IPS-20b (cell line): ENCODE data around the gene CACNA1C.

Experiments used
- H3K27ac ChIP-seq: one replicate; pipeline ENCODE4 v1.5.1; 2013; ENCODE audit warnings: low read length
- H3K27me3 ChIP-seq: 2 replicates; pipeline ENCODE4 v1.6.1; 2013; ENCODE audit warnings: mild to moderate bottlenecking, low read length, inconsistent platforms; ENCODE audit not compliant: insufficient read depth
- H3K36me3 ChIP-seq: 2 replicates; pipeline ENCODE4 v1.6.1; 2013; ENCODE audit warnings: low read depth, mild to moderate bottlenecking, inconsistent platforms, low read length, moderate library complexity; ENCODE audit not compliant: insufficient read depth
- H3K4me1 ChIP-seq: 2 replicates; pipeline ENCODE4 v1.6.1; 2013; ENCODE audit warnings: mild to moderate bottlenecking, control low read depth, inconsistent platforms, low read length, moderate library complexity; ENCODE audit not compliant: insufficient read depth
- H3K4me3 ChIP-seq: 2 replicates; pipeline ENCODE4 v1.5.1; 2013; ENCODE audit warnings: mild to moderate bottlenecking, low read length, inconsistent platforms
- H3K9ac ChIP-seq: 2 replicates; pipeline ENCODE4 v1.6.1; 2013; ENCODE audit warnings: low read depth, mild to moderate bottlenecking, inconsistent platforms, low read length, moderate library complexity
- H3K9me3 ChIP-seq: 2 replicates; pipeline ENCODE4 v1.6.1; 2013; ENCODE audit warnings: mild to moderate bottlenecking, low read depth, low read length, inconsistent platforms; ENCODE audit not compliant: insufficient read depth

The CACNA1C gene

DNA sequence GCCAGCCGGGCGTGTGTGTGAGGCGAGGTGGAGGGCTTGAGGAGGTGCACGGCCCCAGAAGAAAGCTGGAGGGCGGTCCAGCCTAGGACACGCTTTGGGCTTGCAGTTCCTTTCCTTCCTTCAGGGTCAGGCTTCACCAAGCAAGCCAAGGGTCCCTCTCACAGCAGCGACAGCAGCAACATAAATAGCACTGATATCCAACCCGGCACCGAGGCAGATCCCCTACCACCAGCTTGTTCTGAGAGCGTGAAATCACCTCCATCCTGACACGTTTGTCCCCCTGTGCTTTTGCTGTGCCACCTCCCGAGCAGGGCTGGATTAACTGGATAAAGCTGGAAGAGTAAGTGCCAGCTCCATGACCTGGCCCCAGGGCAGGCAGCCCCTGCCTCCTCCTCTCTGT lies 251.4 kb downstream of the CACNA1C start:
- H3K27me3 ChIP-seq: no peaks in the 10 kb centered on the region
- H3K4me1 ChIP-seq: peaks cover 34% of the 10 kb centered on the region
- H3K36me3 ChIP-seq: no peaks in the 10 kb centered on the region
- H3K27ac ChIP-seq: no peak overlapping the region
- no peak overlapping the region for H3K9ac ChIP-seq
- H3K9me3 ChIP-seq: no peaks in the 10 kb centered on the region
- H3K4me3 ChIP-seq: no peak overlapping the region

DNA sequence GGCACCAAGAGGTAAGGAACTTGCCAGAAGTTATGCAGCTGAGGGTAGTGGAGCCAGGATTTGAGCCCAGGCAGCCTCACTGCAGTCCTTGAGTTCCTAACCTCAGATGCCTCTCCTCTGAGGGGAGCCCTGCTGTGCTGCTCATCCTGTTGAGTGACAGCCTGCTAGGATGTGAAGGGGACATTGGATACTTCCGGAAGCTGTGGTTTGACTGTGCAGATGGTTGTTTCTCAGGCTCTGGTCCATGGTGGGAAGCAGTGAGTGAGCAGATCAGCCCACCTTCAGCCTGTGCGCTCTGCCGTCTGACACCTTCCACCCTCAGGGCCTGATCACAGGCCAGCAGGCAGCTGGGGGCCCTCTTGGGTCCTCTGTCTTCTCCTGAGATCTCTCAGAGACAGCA lies 253.2 kb downstream of the CACNA1C start:
- H3K27me3 ChIP-seq: no peaks in the 10 kb centered on the region
- no peak overlapping the region for H3K4me3 ChIP-seq
- H3K4me1 ChIP-seq: peaks cover 33% of the 10 kb centered on the region
- no peaks in the 10 kb centered on the region for H3K36me3 ChIP-seq
- no peak overlapping the region for H3K27ac ChIP-seq
- no peaks in the 10 kb centered on the region for H3K9me3 ChIP-seq
- H3K9ac ChIP-seq: no peak overlapping the region

DNA sequence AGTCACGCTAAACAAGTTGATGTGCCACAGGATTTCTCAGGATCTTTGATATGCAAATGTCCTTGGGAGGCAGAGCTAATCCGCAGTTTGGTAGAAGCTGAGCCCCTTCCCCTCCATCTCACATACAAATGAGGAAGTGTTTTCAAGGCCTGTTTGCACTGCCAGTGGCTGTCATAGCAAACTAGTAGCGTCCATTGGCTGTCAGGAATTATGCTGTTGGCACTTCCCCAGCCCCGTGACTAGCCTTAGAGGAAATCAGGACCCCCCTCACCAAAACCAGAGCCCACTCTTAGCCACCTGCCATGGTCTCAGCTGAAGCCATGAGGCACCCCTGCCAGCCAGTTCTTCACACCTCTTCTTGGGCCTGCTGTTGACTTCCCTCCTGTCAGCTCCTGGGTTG lies 253.9 kb downstream of the CACNA1C start:
- Histone ChIP-seq H3K4me1 (peaks cover 28% of the 10 kb centered on the region), H3K27ac (peak overlapping the region; percentile 5), H3K9me3 (no peaks in the 10 kb centered on the region), H3K36me3 (no peaks in the 10 kb centered on the region), H3K9ac (0 out of 2 replicates have a peak overlapping the region, but pooled peaks have one; percentile 17), H3K27me3 (no peaks in the 10 kb centered on the region), H3K4me3 (peak overlapping the region; percentile 38; the same call in 1 of the 2 replicates)

DNA sequence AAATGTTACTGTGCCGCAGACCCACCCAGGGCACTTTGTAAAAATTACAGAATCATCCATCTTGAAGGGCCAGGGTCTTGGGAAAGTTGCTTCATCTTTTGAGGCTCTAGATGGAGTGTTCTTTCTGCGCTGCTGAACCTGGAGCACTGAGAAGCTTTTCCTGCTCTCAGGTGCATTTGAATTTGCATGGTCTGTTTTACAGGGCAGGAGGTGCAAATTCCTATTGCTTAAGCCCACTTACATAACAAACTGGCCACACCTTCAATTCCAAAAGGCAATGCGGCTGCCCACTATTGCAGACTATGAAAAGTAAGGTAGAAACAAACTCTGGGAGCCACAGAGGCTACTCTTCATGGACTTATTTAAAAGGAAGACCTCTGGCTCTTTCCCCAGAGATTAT lies 254.8 kb downstream of the CACNA1C start:
- peak overlapping the region; percentile 5 for H3K27ac ChIP-seq
- no peaks in the 10 kb centered on the region for H3K27me3 ChIP-seq
- H3K36me3 ChIP-seq: no peaks in the 10 kb centered on the region
- H3K4me1 ChIP-seq: peaks cover 25% of the 10 kb centered on the region
- H3K9ac ChIP-seq: 0 out of 2 replicates have a peak overlapping the region, but pooled peaks have one; percentile 17
- no peaks in the 10 kb centered on the region for H3K9me3 ChIP-seq
- H3K4me3 ChIP-seq: peak overlapping the region; percentile 38; the same call in 1 of the 2 replicates

DNA sequence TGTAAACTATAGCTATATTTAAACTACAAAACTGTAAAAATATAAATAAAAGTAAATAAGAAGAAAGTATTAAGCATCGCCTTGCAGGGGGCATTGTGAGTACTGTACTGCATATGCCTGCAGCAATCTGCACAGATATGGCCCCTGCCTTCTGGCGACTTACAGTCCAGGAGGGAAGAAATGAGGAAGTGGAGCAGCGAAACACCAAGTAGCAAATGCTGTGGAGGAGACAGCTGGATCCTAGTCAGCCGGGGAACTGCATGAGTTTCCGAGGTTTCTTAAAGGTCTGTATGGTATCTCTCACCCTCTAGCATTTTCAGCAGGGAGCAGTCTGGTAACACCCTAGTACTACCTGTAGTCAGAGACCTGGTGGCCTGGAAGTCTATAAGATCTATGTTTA lies 256.9 kb downstream of the CACNA1C start:
- Histone ChIP-seq H3K27ac (no peak overlapping the region), H3K27me3 (no peaks in the 10 kb centered on the region), H3K9ac (no peak overlapping the region), H3K9me3 (no peaks in the 10 kb centered on the region), H3K36me3 (no peaks in the 10 kb centered on the region), H3K4me3 (no peak overlapping the region), H3K4me1 (peaks cover 25% of the 10 kb centered on the region)

DNA sequence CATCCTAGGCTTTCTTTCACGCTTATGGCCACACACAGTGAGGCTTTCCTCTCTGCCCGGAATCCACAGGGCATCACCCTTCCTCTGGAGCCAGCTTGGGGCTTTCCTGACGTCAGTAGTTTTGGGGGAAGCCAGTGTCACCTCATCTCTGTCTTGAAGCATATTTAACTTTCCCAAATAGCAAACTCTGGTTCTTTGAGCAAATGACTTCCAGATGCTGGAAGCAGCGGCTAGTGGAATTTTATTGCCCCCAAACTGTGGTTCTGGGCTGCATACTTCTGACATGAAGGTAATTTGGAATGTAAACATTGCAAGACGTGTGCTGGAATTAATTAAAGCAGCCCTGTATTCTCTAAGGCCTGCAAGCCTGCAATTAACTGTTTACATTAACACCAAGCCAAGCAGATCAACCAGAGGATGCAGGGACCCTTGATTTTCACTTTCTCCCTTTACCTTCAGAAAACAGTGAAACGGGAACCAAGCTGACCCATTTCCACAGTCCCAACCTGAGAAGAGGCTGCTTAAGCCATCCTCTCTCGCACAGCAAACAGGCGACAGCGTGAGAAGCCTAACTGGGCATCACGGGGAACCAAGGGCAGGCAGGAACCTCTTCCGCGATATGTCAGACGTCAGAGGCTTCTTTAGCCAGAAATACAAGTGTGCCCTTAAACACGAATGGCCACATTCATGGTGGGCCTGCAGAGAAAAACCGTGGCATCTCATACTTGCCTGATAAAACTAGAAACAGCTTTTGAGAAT lies 258.4 kb downstream of the CACNA1C start:
- no peak overlapping the region for H3K9ac ChIP-seq
- H3K27ac ChIP-seq: no peak overlapping the region
- H3K36me3 ChIP-seq: no peaks in the 10 kb centered on the region
- H3K4me1 ChIP-seq: peaks cover 16% of the 10 kb centered on the region
- no peaks in the 10 kb centered on the region for H3K9me3 ChIP-seq
- H3K4me3 ChIP-seq: no peak overlapping the region
- no peaks in the 10 kb centered on the region for H3K27me3 ChIP-seq

DNA sequence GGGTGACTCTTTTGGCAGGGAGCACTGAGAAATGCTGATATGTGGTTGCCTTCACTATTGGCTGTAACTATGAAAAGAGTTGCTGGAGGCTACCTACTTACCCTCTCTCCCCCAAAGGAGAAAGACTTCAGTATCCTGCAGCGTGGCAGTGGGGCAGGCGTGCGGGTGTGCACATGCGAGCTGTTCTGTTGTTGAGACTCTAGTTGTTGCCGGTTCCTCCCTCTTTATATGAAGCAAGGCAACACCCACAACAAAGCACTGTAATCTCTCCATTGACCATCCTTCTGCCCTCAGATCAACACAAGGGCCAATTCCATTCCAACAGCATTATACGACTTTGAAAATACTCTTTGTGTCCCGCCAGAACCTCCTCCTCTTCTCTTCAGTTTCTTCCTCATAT lies 259.4 kb downstream of the CACNA1C start:
- no peaks in the 10 kb centered on the region for H3K9me3 ChIP-seq

DNA sequence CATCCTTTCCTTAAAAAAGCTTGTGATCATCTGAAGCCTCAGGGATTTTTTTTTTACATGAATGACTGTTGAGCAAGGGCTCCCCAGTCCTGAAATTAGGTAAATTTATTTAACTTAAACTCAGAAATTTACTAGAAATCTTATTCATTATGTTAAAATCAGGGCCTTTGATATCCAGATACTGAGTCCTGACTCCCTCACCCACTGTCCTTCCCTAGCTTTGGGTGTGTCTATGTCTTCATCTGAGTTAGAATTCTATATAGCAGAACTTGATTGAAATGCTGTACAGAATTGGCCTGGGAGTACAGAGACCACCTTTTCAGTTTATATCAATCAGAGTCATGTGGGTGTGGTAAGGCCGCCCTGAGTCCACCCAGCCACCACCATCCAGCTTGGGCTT lies 260.0 kb downstream of the CACNA1C start:
- no peaks in the 10 kb centered on the region for H3K9me3 ChIP-seq
- no peaks in the 10 kb centered on the region for H3K36me3 ChIP-seq
- no peak overlapping the region for H3K9ac ChIP-seq
- peaks cover 2% of the 10 kb centered on the region; the same call in 1 of the 2 replicates for H3K4me1 ChIP-seq
- H3K27ac ChIP-seq: no peak overlapping the region
- H3K27me3 ChIP-seq: no peaks in the 10 kb centered on the region
- H3K4me3 ChIP-seq: no peak overlapping the region

More for the DNA sequence above, 259.4 kb downstream of the CACNA1C start:
- Histone ChIP-seq H3K36me3 (no peaks in the 10 kb centered on the region), H3K27ac (no peak overlapping the region), H3K4me1 (peaks cover 8% of the 10 kb centered on the region), H3K4me3 (no peak overlapping the region), H3K27me3 (no peaks in the 10 kb centered on the region), H3K9ac (no peak overlapping the region)

DNA sequence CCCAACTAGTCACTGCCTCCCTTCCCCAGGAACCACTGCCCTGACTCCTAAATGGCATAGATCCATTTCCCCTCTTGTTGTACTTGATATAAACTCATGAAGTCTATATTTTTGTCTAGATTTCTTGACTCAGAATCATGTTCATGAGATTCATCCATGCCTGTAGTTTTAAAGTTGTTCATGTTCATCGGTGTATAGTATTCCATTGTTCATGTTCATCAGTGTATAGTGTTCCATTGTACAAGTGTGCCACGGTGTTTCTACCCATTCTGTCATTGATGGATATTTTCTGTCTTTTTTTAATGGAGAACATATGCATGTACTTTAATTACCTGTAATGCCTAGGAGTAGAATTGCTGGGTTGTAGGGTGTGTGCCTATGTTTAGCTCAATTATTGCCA lies 261.7 kb downstream of the CACNA1C start:
- H3K36me3 ChIP-seq: no peaks in the 10 kb centered on the region
- no peak overlapping the region for H3K27ac ChIP-seq
- no peak overlapping the region for H3K9ac ChIP-seq
- H3K27me3 ChIP-seq: no peaks in the 10 kb centered on the region
- H3K9me3 ChIP-seq: no peaks in the 10 kb centered on the region
- no peak overlapping the region for H3K4me3 ChIP-seq
- H3K4me1 ChIP-seq: no peaks in the 10 kb centered on the region; the same call in 1 of the 2 replicates

DNA sequence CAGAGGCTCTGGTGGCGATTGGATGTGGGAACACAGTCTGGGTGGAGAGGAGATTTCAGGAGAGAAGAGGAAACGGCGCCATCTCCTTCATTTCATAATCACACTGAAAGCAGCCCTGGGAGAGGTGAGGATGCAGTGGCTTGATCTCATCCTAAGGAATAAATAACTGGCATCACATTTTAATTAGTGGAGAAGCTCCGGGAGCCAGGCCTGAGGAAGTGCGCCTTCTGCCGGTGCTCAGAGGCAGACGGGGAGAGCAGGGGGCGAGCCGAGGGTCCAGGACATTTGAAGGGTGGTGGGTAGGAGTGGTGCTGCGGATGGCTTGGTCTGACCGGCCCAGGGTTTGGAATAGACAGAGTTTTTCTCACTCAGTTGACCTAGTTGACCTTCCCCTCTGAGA lies 265.0 kb downstream of the CACNA1C start:
- H3K4me1 ChIP-seq: no peaks in the 10 kb centered on the region; the same call in 1 of the 2 replicates
- no peaks in the 10 kb centered on the region for H3K36me3 ChIP-seq
- no peaks in the 10 kb centered on the region for H3K27me3 ChIP-seq
- no peak overlapping the region for H3K4me3 ChIP-seq
- H3K9ac ChIP-seq: no peak overlapping the region
- no peaks in the 10 kb centered on the region for H3K9me3 ChIP-seq
- no peak overlapping the region for H3K27ac ChIP-seq

DNA sequence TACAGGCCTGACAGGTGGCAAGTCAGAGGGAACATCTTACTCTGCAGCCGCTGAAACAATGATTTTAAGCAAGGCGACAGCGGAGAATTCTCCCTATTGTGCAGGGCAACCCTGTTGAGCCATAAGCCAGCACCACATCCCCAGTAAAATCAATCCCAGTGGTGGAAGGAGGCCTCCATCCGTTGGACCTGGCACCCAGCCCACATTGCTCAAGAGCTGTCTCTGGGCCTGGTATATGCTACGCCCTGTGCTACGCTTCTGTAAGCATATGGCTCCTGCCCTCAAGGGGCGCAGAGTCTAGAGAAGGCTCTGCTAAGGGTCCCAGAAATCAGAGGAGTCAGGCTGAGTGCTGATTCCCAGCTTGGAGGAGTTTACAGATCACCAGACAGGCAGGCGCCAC lies 265.5 kb downstream of the CACNA1C start:
- H3K4me3 ChIP-seq: no peak overlapping the region
- H3K27me3 ChIP-seq: no peaks in the 10 kb centered on the region
- H3K9me3 ChIP-seq: no peaks in the 10 kb centered on the region
- H3K9ac ChIP-seq: no peak overlapping the region
- H3K36me3 ChIP-seq: no peaks in the 10 kb centered on the region
- no peak overlapping the region for H3K27ac ChIP-seq
- H3K4me1 ChIP-seq: no peaks in the 10 kb centered on the region; the same call in 1 of the 2 replicates

DNA sequence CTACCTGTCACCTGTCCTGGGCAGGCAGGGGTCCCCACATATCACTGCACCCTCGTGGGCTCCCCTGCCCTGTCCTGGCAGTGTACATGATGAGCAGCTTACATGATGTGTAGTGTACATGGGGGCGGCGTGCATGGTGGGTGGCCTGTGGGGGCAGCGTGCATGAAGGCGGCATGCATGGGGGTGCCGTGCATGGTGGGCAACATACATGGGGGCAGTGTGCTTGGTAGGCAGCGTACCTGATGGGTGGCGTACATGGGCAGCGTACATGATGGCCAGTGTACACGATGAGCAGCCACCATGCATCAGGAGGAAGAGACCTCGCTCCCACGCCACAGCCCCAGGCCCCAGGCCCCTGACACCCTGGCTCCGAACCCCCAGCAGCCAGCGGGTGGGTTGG lies 266.3 kb downstream of the CACNA1C start:
- Histone ChIP-seq H3K27me3 (no peaks in the 10 kb centered on the region), H3K36me3 (no peaks in the 10 kb centered on the region), H3K4me1 (no peaks in the 10 kb centered on the region; the same call in 1 of the 2 replicates), H3K4me3 (no peak overlapping the region), H3K9me3 (no peaks in the 10 kb centered on the region), H3K9ac (no peak overlapping the region), H3K27ac (no peak overlapping the region)
